ENCODE results near the gene TCP11.

TCP11 gene

GRCh38 chr6:35141007-35141655, at the start of gene TCP11:
TCP11 (minus strand) TSS chr6:35141339; CDS start chr6:35140870, 469 bp downstream.
- DNase-seq: no peak

- DNase-seq: no peak
These were observed 49.2 kb upstream of the TCP11 start for GRCh38 chr6:35190306-35190705.

DNA sequence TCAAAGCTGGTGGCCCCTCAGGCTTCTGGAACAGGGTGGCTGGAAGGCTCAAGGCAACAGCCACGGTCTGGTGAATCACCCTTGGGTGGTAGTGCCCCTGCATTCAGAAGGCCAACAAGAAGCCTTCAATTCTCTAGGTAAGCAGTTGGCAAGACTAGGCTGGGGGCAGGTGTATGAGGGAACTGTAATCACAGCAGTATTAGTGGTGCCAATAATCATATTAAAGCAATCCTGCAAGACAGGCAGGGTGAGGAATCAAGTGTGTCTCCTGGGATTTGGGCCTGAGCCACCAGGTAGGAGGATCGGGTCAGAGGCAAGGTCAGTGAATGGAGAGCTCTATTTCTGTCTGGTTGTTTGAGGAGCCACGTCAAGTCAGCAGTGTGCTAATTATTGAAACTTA, 47.7 kb upstream of the TCP11 start:
- DNase-seq: no peak

GRCh38 chr6:35186571-35186970, 45.4 kb upstream of the TCP11 start:
- DNase-seq: no peak

- no peak for DNase-seq
These were observed 44.8 kb upstream of the TCP11 start for GRCh38 chr6:35185971-35186370.

GRCh38 chr6:35185302-35185681, 44.2 kb upstream of the TCP11 start:
- DNase-seq: no peak

DNA sequence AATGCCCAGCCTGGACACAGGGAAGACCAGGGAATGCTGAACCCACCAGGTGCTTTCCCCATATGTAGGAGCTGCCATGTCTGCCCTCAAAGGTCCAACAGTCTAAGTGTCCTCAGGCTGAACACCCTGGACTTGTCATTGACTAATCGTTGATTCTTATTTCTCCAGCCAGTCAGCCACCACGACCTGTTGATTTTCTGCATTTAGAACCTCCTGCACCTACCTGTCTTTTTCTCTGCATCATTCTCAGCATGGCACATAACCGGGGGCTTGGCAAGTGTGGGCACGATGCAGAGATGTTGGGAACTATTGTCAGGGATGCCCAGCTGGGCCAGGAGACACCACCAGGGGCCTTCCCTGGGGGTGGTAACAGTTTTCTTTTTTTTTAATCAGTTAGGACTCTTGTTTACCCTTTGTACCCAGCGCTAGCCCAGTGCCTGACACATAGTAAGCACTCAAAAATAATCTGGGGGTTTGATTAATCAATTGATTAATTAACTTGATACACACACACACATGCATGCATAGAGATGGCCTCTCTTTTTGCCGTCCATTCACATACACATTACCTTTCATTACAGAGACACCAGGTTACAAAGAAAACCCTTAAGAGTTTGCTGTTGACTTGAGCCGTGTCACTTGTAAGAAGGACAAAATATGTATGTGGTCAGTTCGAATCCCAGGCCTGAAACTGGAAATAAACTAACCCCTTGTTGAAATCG, 43.6 kb upstream of the TCP11 start:
- DNase-seq: no peak

- DNase-seq: no peak
These were observed 42.8 kb upstream of the TCP11 start for GRCh38 chr6:35183935-35184334.

DNA sequence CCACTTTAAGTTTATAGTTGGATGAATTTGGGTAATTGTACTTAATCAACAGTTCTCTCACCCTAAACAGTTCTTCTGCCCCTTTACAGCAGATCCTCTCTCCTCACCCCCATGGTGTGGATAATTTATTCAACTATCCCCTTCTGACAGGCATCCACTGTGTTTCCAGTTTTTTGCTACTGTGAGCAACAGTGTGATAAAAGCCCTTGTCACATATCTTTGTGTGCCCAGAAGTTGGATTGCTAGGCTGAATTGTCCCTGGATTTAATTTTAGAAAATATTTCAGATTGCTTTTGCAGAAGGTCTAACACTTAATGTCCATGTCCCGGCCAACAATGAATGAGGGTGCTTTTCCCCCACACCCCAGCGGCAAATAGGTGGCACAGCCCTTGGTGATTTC, 42.1 kb upstream of the TCP11 start:
- no peak for DNase-seq

DNA sequence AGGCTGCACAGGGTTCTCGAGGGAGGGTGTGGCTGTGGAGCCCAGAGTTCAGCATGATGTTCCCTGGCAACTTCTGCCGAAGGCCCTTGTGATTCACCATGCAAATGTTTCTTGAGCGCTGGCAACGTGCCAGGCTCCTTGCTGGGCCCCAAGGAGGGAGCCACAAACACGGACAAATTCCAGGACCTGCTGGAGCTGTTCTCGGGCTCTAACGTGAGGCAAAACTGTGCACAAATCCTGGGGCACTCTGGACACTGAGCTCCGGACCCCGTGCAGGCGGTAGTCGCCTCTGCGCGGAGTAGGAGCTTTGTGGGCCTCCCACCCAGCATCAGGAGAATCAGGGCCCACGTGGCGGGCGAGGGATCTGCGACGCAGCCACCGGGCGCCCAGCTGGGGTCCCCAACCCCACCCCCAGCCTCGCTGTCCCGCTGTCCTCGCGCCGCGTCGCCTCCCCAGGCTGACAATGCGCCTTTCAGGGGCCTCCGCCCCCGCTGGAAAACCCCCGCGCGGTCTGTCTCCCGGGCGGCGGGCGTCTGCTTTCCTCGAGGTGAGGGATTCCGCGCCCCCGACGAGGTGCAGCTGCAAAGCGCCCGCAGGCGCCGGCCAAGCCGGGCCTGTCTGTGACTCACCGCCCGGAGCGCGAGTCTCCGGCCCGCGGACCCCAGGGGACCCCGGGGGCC, 40.9 kb upstream of the TCP11 start:
- no peak for DNase-seq

GRCh38 chr6:35181308-35181932, 40.3 kb upstream of the TCP11 start:
- no peak for DNase-seq

DNA sequence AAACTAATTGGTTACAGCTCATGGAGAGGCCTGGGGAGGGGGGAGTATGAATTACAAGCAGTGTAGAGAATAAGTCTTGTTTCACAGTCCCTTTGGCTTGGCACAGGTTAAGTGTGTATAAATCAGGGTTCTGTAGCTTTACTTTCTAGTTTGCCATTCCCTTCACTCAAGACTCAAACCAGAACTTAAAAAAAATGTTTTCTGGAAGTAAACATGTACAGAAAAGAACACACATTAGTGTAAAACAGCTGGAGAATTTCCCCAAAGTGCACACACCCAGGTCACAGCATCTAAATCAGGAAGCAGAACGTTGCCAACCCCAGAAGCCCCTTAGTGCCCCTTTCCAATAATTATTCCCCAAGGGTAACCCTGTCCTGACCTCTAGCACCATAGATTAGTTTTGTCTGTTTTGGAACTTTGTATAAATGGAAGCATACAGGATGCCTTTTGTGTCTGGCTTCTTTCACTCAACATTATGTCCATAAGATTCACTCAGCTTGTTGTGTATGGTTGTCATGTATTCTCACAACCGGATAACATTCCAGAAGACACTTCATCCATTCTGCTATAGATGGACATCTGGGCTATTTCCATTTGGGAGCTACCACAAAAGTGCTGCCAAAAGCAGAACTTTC, 38.9 kb upstream of the TCP11 start:
- no peak for DNase-seq

GRCh38 chr6:35178932-35179832, 38.0 kb upstream of the TCP11 start:
- DNase-seq: no peak

DNA sequence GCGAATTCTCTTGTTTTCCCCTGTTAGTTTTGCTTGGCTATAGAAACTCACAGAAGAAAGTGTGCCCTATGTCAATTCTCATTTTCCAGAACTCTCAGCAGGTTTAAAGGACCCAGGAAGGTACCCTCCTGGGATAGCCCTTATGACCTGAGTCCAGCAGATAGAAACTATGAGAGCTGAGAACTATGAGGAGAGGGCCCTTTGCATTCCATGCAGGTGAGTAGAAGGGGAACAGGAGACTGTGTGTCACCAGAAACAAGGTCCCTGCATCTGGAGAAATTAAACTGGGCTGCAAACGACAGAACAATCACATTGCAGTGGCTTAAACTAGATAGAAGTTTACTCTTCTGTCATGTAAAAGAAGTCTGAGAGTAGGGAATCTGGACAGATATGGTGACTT, 36.9 kb upstream of the TCP11 start:
- DNase-seq: no peak

GRCh38 chr6:35177596-35177995, 36.5 kb upstream of the TCP11 start:
- DNase-seq: no peak

DNA sequence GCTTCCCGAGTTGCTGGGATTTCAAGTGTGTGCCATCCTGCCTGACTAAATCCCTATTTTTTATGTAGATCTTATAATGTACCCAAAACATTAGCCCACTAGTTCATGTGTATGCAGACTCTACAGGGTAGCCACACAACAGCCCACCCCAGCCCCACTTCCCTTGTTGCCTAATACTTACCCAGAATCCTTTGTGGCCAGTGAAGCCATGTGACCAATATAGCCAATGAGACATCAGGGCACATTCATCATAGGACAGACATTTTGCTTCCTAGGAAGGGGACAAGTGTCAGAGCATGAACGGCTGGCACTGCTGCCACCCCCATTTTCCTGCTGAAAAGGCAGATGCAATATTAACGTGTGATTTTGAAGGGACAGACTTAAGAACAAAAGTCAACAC, 36.0 kb upstream of the TCP11 start:
- no peak for DNase-seq

GRCh38 chr6:35176301-35177024, 35.3 kb upstream of the TCP11 start:
- no peak for DNase-seq

- no peak for DNase-seq
These were observed 33.4 kb upstream of the TCP11 start for GRCh38 chr6:35174501-35174900.

DNA sequence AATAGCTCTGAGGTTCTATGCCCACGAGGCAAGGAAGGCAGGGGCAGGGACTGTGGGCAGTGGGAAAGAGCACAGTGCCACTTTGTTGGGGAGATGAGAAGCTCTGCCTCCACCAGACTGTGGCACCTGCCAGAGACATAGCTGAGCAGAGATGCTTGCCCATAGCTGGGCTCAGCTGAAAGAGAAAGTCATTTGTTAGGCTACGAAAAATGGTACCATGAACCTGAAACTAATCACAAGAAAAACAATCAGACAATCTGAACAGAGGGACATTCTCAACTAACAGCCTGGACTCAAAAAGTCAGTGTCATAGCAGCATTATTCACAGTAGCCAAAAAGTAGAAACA, 32.9 kb upstream of the TCP11 start:
- no peak for DNase-seq

- no peak for DNase-seq
These were observed 32.4 kb upstream of the TCP11 start for GRCh38 chr6:35173427-35174087.

DNA sequence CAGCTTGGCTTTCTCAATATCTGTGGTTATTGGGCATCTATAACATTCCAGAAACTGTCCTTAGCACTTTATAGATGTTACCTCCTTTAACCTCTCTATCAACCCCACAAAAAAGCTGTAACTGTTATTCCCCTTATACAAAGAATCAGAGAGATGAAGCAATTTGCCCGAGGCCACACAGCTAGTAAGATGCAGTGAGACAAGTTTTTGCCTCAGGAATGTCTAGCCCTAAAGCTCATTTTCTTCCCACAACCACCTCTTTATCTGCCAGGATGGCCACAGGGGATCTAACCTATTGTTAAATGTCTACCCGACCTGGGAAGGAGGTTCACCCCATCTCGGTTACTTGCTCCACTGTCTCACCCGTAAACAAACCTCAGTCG, 31.9 kb upstream of the TCP11 start:
- DNase-seq: no peak
